Measurements from ENCODE around the gene MELTF. TPM values are rescaled to one million over a fixed set of nuclear protein-coding genes. Genes with fewer than 3 reads are reported as not detected.
A peak's percentile ranks its signal among the peaks of the same experiment; 100 is the strongest.

The MELTF gene
- total and polyA plus RNA-seq, 8 donors: 0.45 to 4.4 (median 1.5) TPM

GRCh38 chr3:196983186-196983585 is 46.4 kb downstream of the MELTF start:
- no peak for TF ChIP-seq POLR2A (IDR thresholded peaks at IDR 0.05)
- no peak for TF ChIP-seq CTCF (IDR thresholded peaks at IDR 0.05)
- no peak for TF ChIP-seq EP300 (IDR thresholded peaks at IDR 0.05)
- TF ChIP-seq POLR2AphosphoS5 (IDR thresholded peaks at IDR 0.05): no peak
- Histone ChIP-seq H3K27me3 (peaks cover 0 to 9% (median 0%) of the 10 kb centered on the region in 3 donors), H3K4me3 (no peak overlapping the region), H3K27ac (no peak overlapping the region), H3K9me3 (peaks cover 3 to 10% (median 6%) of the 10 kb centered on the region in 4 donors), H3K36me3 (no peaks in the 10 kb centered on the region), H3K4me1 (peaks cover 0 to 7% (median 2%) of the 10 kb centered on the region in 4 donors)
- WGBS, 5 donors: 67 to 89% (median 79%) methylated on average over 1 of the region's 1 CpG
- intact Hi-C loops (cut with DNase I; ENCODE audit: low total_unique reads): no loop called here
- no peak for DNase-seq

GRCh38 chr3:196981657-196982056 is 48.0 kb downstream of the MELTF start:
- peaks cover 3 to 10% (median 6%) of the 10 kb centered on the region in 4 donors for H3K9me3 ChIP-seq
- no peak overlapping the region for H3K4me3 ChIP-seq
- H3K4me1 ChIP-seq: peaks cover 0 to 7% (median 2%) of the 10 kb centered on the region in 4 donors
- peaks cover 0 to 1% (median 0%) of the 10 kb centered on the region in 3 donors for H3K27me3 ChIP-seq
- DNase-seq: no peak
- TF ChIP-seq CTCF (IDR thresholded peaks at IDR 0.05): no peak
- no peak for TF ChIP-seq EP300 (IDR thresholded peaks at IDR 0.05)
- TF ChIP-seq POLR2A (IDR thresholded peaks at IDR 0.05): no peak
- no peak for TF ChIP-seq POLR2AphosphoS5 (IDR thresholded peaks at IDR 0.05)
- H3K27ac ChIP-seq: no peak overlapping the region
- no peaks in the 10 kb centered on the region for H3K36me3 ChIP-seq
- WGBS, 5 donors: 87 to 95% (median 91%) methylated on average over 13 of the region's 13 CpGs
- intact Hi-C loops (cut with DNase I; ENCODE audit: low total_unique reads): no loop called here

GRCh38 chr3:196979545-196979944 is 50.1 kb downstream of the MELTF start:
- Histone ChIP-seq H3K27ac (no peak overlapping the region), H3K27me3 (no peaks in the 10 kb centered on the region), H3K9me3 (peaks cover 3 to 10% (median 6%) of the 10 kb centered on the region in 4 donors), H3K4me3 (no peak overlapping the region), H3K4me1 (peaks cover 0 to 7% (median 2%) of the 10 kb centered on the region in 4 donors), H3K36me3 (no peaks in the 10 kb centered on the region)
- 75 to 81% (median 76%) methylated on average over 10 of the region's 10 CpGs for WGBS, 5 donors
- peak in 1 of 2 donors; percentile 18 for DNase-seq
- intact Hi-C loops (cut with DNase I; ENCODE audit: low total_unique reads): no loop called here
- TF ChIP-seq EP300 (IDR thresholded peaks at IDR 0.05) (no peak), POLR2A (IDR thresholded peaks at IDR 0.05) (no peak), CTCF (IDR thresholded peaks at IDR 0.05) (no peak), POLR2AphosphoS5 (IDR thresholded peaks at IDR 0.05) (no peak)

- H3K9me3 ChIP-seq: no peaks in the 10 kb centered on the region
- 80 to 88% (median 82%) methylated on average over 9 to 11 of the region's 11 CpGs for WGBS, 5 donors
- no peak overlapping the region for H3K4me3 ChIP-seq
- H3K4me1 ChIP-seq: peaks cover 0 to 7% (median 2%) of the 10 kb centered on the region in 4 donors
- no peaks in the 10 kb centered on the region for H3K36me3 ChIP-seq
- H3K27ac ChIP-seq: no peak overlapping the region
- intact Hi-C loops (cut with DNase I; ENCODE audit: low total_unique reads): no loop called here
- peak in 1 of 2 donors; percentile 24 for DNase-seq
- no peaks in the 10 kb centered on the region for H3K27me3 ChIP-seq
- no peak for TF ChIP-seq POLR2AphosphoS5 (IDR thresholded peaks at IDR 0.05)
- no peak for TF ChIP-seq POLR2A (IDR thresholded peaks at IDR 0.05)
- no peak for TF ChIP-seq CTCF (IDR thresholded peaks at IDR 0.05)
- TF ChIP-seq EP300 (IDR thresholded peaks at IDR 0.05): no peak
These were observed 52.7 kb downstream of the MELTF start for GRCh38 chr3:196976941-196977340.
